Peyer's patch (tissue), 4 donors: ENCODE data around the gene A1CF. TPM values are rescaled to one million over a fixed set of nuclear protein-coding genes. Genes with fewer than 3 reads are reported as not detected.

Experiments
- total RNA-seq, 4 donors: library from RNA; depleted of rRNA; stranded (reverse); fragments of >200 nt; gene quantifications; one replicate each; pipeline ENCODE4 v1.1.0, GENCODE V29; 2016

Gene A1CF
- total RNA-seq, 4 donors from 2014 or later, result 22.3 to 133 (median 113) TPM

Other genes starting within 250 kb of the A1CF start
- gene ASAH2B, start 145.7 kb downstream of the A1CF start, total RNA-seq, result 1 to 10 TPM; 2.5 to 6.5 (median 4.1) TPM
- 10 to 100 TPM; 24.0 to 89.1 (median 45.7) TPM for gene PRKG1, start 188.9 kb upstream of the A1CF start, total RNA-seq